PC-9 (cell line): Measurements from ENCODE around the gene CCDC170. TPM values are rescaled to one million over a fixed set of nuclear protein-coding genes. Genes with fewer than 3 reads are reported as not detected.

Experiments used
- BruUV-seq: library from RNA; stranded (reverse); fragments of 400-500 nt; replicated peaks from 2 replicates; lab custom pipeline; 2021; lab: Mats Ljungman, UMichigan
- CTCF ChIA-PET: fragments of 300-600 bp; sonication (Branson Sonifier 250); formaldehyde crosslinking; loops from one replicate; lab custom pipeline; 2022; ENCODE audit warnings: antibody characterized with exemption; lab: Charles Lee
- POLR2A ChIA-PET: fragments of 300-600 bp; sonication (Branson Sonifier 250); formaldehyde crosslinking; loops from one replicate; lab custom pipeline; 2022; ENCODE audit warnings: antibody characterized with exemption; ENCODE audit not compliant: unreplicated experiment; lab: Charles Lee
- DNase-seq, 2 experiments: peaks; one replicate each; pipeline versions ENCODE4 v3.0.0 to v3.0.0-alpha.2; 2015 to 2022; ENCODE audit warnings: mixed read lengths in 1 of 2
- H2AFZ ChIP-seq: fragments of 200-600 bp; sonication (generic); 2 replicates; pipeline ENCODE4 v1.8.1; 2017; ENCODE audit warnings: antibody characterized with exemption
- H3F3A ChIP-seq: fragments of 200-600 bp; sonication (generic); 2 replicates; pipeline ENCODE4 v1.8.1; 2017; ENCODE audit warnings: antibody characterized with exemption, mild to moderate bottlenecking, low read depth; ENCODE audit not compliant: insufficient read depth
- H3K27ac ChIP-seq: fragments of 200-600 bp; sonication (generic); 2 replicates; pipeline ENCODE4 v1.6.1; 2016; ENCODE audit warnings: mixed run types
- H3K27me3 ChIP-seq: fragments of 200-600 bp; sonication (generic); 2 replicates; pipeline ENCODE4 v1.6.1; 2016; ENCODE audit warnings: low read depth, mixed run types; ENCODE audit not compliant: insufficient read depth
- H3K36me3 ChIP-seq: fragments of 200-600 bp; sonication (generic); 2 replicates; pipeline ENCODE4 v1.6.1; 2016; ENCODE audit warnings: low read depth, mixed run types
- H3K4me1 ChIP-seq: fragments of 200-600 bp; sonication (generic); replicated peaks from 2 replicates; pipeline ENCODE4 v1.6.1; 2016; ENCODE audit warnings: mixed run types; ENCODE audit not compliant: insufficient read depth
- H3K4me2 ChIP-seq: fragments of 200-600 bp; sonication (generic); 2 replicates; pipeline ENCODE4 v1.6.1; 2017; ENCODE audit warnings: mixed run types
- H3K4me3 ChIP-seq: fragments of 200-600 bp; sonication (generic); 2 replicates; pipeline ENCODE4 v1.6.1; 2016; ENCODE audit warnings: mixed run types
- H3K79me2 ChIP-seq: fragments of 200-600 bp; sonication (generic); 2 replicates; pipeline ENCODE4 v1.6.1; 2017; ENCODE audit warnings: low read depth, mixed run types
- H3K9me2 ChIP-seq: fragments of 200-600 bp; sonication (generic); 2 replicates; pipeline ENCODE4 v1.8.1; 2017; ENCODE audit warnings: mild to moderate bottlenecking; ENCODE audit not compliant: insufficient read depth
- H3K9me3 ChIP-seq: fragments of 200-600 bp; sonication (generic); 2 replicates; pipeline ENCODE4 v1.8.1; 2016; ENCODE audit warnings: low read depth; ENCODE audit not compliant: insufficient read depth
- H4K20me1 ChIP-seq: fragments of 200-600 bp; sonication (generic); 2 replicates; pipeline ENCODE4 v1.8.1; 2017; ENCODE audit not compliant: insufficient read depth
- EZH2 ChIP-seq: fragments of 200-600 bp; sonication (generic); IDR thresholded peaks from 2 replicates; pipeline ENCODE4 v1.8.0; 2017; ENCODE audit warnings: antibody characterized with exemption, low read depth
- intact Hi-C: fragments of 100-400 bp; cut with micrococcal nuclease; formaldehyde crosslinking; loops from one replicate; pipeline ENCODE4 v1.10.0; 2022; ENCODE audit not compliant: unreplicated experiment
- total RNA-seq: library from RNA; stranded (reverse); gene quantifications from 2 replicates; pipeline ENCODE4 v1.2.3, GENCODE V29; 2021
- TF ChIP-seq, protein P1 (sequence below): fragments of 200-600 bp; sonication (generic); conservative IDR thresholded peaks from 2 replicates; pipeline ENCODE4 v1.6.1; 2017; ENCODE audit warnings: mixed run types, antibody characterized with exemption, mild to moderate bottlenecking, moderate library complexity

Gene CCDC170
- total RNA-seq, 1 experiment from 2014 or later = 1.6 TPM

DNA sequence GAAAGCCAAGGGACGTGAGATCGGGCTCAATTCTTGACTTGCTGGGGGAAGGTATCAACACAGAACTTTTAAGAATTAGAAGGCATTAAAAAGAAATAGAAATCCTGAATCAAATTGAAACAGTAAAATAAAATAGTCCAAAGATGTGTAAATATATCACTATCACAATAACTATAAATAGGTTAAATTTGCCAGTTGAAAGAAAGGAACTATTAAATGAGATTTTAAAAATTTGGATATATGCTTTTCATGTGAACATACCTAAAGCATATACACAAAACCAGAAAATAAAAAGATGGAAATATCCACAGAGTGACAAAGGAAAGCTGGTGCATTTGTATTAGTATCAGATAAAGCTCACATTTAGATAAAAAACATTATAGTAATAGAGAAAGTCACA, 161.3 kb downstream of the CCDC170 start:
- no peaks in the 10 kb centered on the region for H3K36me3 ChIP-seq
- no peaks in the 10 kb centered on the region for H3K9me2 ChIP-seq
- intact Hi-C loops = no loop called here
- no TSS peak for BruUV-seq
- H2AFZ ChIP-seq = no peak overlapping the region
- TF ChIP-seq EZH2 = no peak
- TF ChIP-seq, protein P1, sequence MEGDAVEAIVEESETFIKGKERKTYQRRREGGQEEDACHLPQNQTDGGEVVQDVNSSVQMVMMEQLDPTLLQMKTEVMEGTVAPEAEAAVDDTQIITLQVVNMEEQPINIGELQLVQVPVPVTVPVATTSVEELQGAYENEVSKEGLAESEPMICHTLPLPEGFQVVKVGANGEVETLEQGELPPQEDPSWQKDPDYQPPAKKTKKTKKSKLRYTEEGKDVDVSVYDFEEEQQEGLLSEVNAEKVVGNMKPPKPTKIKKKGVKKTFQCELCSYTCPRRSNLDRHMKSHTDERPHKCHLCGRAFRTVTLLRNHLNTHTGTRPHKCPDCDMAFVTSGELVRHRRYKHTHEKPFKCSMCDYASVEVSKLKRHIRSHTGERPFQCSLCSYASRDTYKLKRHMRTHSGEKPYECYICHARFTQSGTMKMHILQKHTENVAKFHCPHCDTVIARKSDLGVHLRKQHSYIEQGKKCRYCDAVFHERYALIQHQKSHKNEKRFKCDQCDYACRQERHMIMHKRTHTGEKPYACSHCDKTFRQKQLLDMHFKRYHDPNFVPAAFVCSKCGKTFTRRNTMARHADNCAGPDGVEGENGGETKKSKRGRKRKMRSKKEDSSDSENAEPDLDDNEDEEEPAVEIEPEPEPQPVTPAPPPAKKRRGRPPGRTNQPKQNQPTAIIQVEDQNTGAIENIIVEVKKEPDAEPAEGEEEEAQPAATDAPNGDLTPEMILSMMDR = no peak
- H3F3A ChIP-seq = no peaks in the 10 kb centered on the region
- H3K79me2 ChIP-seq = no peaks in the 10 kb centered on the region
- no peak overlapping the region for H3K27ac ChIP-seq
- CTCF ChIA-PET = interaction anchor here (0.6 kb wide), 1 partner anchor 48 kb away, joined by 3 read pairs; no protein-coding TSS in a partner anchor
- peaks cover 4% of the 10 kb centered on the region; the same call in 1 of the 2 replicates for H3K9me3 ChIP-seq
- H3K4me1 ChIP-seq = 0 out of 2 replicates have a peak, but pooled peaks cover 3% of the 10 kb centered on the region
- POLR2A ChIA-PET = no interaction called here
- DNase-seq = no peak
- no peaks in the 10 kb centered on the region for H3K27me3 ChIP-seq
- no peaks in the 10 kb centered on the region for H4K20me1 ChIP-seq
- no peak overlapping the region for H3K4me3 ChIP-seq
- H3K4me2 ChIP-seq = no peak overlapping the region

DNA sequence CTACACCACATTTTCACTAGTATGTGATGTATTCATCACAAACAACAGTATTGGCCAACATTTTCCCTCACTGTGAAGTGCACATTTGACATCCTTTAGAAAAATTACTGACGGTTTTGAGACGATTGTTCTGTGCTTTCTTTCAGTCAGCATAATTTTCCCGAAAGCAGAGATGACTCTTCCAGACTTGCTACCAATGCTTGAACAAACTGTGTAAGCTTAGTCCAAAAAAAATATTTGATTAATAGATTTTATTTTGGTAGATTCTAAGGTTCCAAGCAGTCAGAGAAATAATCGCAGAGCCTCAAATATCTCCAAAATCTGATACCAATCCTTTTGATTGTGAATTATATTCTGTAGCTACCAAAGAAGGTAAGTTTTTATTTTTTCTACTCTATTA, 162.6 kb downstream of the CCDC170 start:
- no peaks in the 10 kb centered on the region for H3K79me2 ChIP-seq
- DNase-seq = no peak
- H3K9me3 ChIP-seq = peaks cover 4% of the 10 kb centered on the region; the same call in 1 of the 2 replicates
- H3K9me2 ChIP-seq = no peaks in the 10 kb centered on the region
- CTCF ChIA-PET = no interaction called here
- H4K20me1 ChIP-seq = no peaks in the 10 kb centered on the region
- H3K4me3 ChIP-seq = no peak overlapping the region
- H3K27me3 ChIP-seq = no peaks in the 10 kb centered on the region
- POLR2A ChIA-PET = no interaction called here
- no peak overlapping the region for H3K27ac ChIP-seq
- H3K36me3 ChIP-seq = no peaks in the 10 kb centered on the region
- 0 out of 2 replicates have a peak, but pooled peaks cover 3% of the 10 kb centered on the region for H3K4me1 ChIP-seq
- no peak for TF ChIP-seq EZH2
- TF ChIP-seq, protein P1 = no peak
- BruUV-seq = no TSS peak
- H3F3A ChIP-seq = no peaks in the 10 kb centered on the region
- intact Hi-C loops = no loop called here
- no peak overlapping the region for H3K4me2 ChIP-seq
- H2AFZ ChIP-seq = peak overlapping the region; percentile 3; the same call in 1 of the 2 replicates

DNA sequence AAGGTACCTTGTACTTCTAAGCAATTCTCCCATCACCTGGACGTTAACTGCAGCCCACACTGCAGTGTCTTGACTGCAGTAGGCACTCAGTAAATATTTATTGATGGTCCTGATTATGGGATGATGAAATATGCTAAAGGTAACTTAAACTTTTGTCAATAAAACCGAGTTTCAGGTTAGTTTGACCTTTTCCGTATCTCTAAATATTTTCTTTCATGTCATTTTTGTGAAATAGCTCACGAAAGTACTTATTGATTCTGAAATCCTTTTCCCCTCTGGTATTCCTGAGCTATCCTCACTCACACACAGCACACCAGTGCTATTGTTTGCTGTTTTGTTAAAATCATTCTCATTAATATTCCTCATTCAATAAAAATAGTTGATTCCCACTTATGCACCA, 164.3 kb downstream of the CCDC170 start:
- TF ChIP-seq EZH2 = no peak
- TF ChIP-seq, protein P1 = no peak
- Histone ChIP-seq H3K27me3 (no peaks in the 10 kb centered on the region), H3K4me1 (0 out of 2 replicates have a peak, but pooled peaks cover 3% of the 10 kb centered on the region), H3K79me2 (no peaks in the 10 kb centered on the region), H3K9me3 (peaks cover 4% of the 10 kb centered on the region; the same call in 1 of the 2 replicates), H3K9me2 (no peaks in the 10 kb centered on the region), H3K36me3 (no peaks in the 10 kb centered on the region), H4K20me1 (no peaks in the 10 kb centered on the region), H2AFZ (no peak overlapping the region), H3F3A (no peaks in the 10 kb centered on the region), H3K27ac (no peak overlapping the region), H3K4me2 (no peak overlapping the region), H3K4me3 (no peak overlapping the region)
- BruUV-seq = no TSS peak
- intact Hi-C loops = no loop called here
- POLR2A ChIA-PET = no interaction called here
- CTCF ChIA-PET = no interaction called here
- DNase-seq = no peak
